Measurements from ENCODE around the gene TNFRSF4. TPM values are rescaled to one million over a fixed set of nuclear protein-coding genes. Genes with fewer than 3 reads are reported as not detected.
A peak's percentile ranks its signal among the peaks of the same experiment; 100 is the strongest.

Gene TNFRSF4
- total and polyA plus RNA-seq, 10 of the 15 experiments (the other 5 are each of a cell fraction or from before 2014, with no cell fraction given): 0.05 to 7.3 (median 2.5) TPM; not detected in 1

DNA sequence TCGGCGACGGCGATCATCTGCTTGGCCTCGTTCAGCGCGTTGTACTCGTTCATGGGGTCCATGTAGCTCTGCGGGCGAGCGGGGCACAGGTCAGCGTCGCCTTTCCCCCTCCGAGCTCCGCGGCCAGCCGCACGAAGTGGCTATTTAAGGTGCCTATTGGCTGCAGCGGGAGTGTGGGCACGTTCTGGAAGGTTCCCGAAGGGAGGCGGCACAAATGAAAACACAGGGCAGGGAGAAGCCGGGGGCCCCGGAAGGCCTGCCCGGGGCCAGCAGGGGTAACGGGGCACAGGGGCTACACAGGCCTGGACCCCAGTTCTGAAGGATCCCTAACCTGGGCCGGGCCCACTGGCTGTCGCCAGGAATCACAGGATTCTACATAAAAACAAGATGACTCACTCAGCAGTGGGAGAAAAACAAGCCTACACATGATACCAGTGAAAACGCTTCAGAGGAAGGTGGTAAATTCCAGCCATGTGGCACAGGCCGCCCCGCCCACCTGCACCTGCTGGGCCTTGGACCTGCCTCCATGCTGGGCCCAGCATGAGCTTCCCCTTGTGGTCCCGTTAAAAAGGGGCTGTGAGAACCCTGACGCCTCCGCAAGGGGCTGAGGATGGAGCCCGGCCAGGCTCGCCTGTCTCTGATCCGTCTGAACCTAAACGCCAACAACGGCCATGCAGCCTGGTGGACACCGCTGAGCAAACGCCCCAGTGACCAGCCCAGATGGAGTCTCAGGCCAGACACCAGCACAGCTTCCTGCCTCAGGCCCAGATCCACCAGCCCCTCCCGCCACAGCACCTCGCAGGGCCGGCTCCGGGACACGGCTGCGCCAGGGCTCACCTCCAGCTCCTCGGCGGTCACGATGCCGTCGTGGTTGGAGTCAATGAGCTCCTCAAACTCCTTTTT is 3.9 kb upstream of the TNFRSF4 start:
- intact Hi-C loops (cut with micrococcal nuclease; ENCODE audit: unreplicated experiment): no loop called here
- WGBS (ENCODE audit: insufficient coverage, insufficient replicate concordance, low lambda C conversion rate, missing lambda C conversion rate): 92% methylated on average over 52 of the region's 52 CpGs
- H3K79me2 ChIP-seq (ENCODE audit: control insufficient read depth, insufficient read depth, low read length): no peaks in the 10 kb centered on the region
- FAIRE-seq (no peak), ATAC-seq (no peak), DNase-seq (ENCODE audit: low read depth, low spot score) (no peak)
- no TSS peak for BruUV-seq (replicated peaks)
- no peak overlapping the region for H2AFZ ChIP-seq (ENCODE audit: control insufficient read depth, low read depth, low read length)
- H3K9me3 ChIP-seq (replicated peaks; ENCODE audit: control insufficient read depth, insufficient read depth, low read length): no peaks in the 10 kb centered on the region; the same call in 2 of the 3 replicates
- peaks cover 26% of the 10 kb centered on the region for H3K4me1 ChIP-seq (ENCODE audit: control insufficient read depth, insufficient read depth, low read length)
- H3K4me2 ChIP-seq (ENCODE audit: control insufficient read depth, insufficient read depth): no peak overlapping the region
- H4K20me1 ChIP-seq (ENCODE audit: control insufficient read depth, insufficient read depth): no peaks in the 10 kb centered on the region
- H3K4me3 ChIP-seq: no peak overlapping the region
- peaks cover 6 to 33% of the 10 kb centered on the region in 2 experiments for H3K36me3 ChIP-seq (ENCODE audit: control insufficient read depth in 2 of 2, insufficient read depth in 2 of 2, low read length in 1 of 2)
- H3K27me3 ChIP-seq (replicated peaks in 1 of 2; ENCODE audit: control insufficient read depth in 2 of 2, insufficient read depth in 2 of 2, low read length in 1 of 2): no peaks in the 10 kb centered on the region
- ChIA-PET RAD21 (ENCODE audit: unreplicated experiment) (no interaction called here), SMC1A (ENCODE audit: uncharacterized antibody, unreplicated experiment) (no interaction called here), POLR2A (no interaction called here), CTCF (no interaction called here)
- in situ Hi-C loops (cut with MboI): no loop called here
- no peak overlapping the region for H3K27ac ChIP-seq (ENCODE audit: control insufficient read depth, insufficient read depth)
- no peak overlapping the region for H3K9ac ChIP-seq (ENCODE audit: control insufficient read depth, insufficient read depth, low read length)
- no peak for TF ChIP-seq CTCF (IDR thresholded peaks at IDR 0.05 in 2 of 3, conservative IDR thresholded peaks at IDR 0.05 in 1 of 3; ENCODE audit: control insufficient read depth in 2 of 3, extremely low read depth in 1 of 3, insufficient read depth in 1 of 3, low read depth in 3 of 3, low read length in 3 of 3)
- TF ChIP-seq RUNX3 (IDR thresholded peaks at IDR 0.05; ENCODE audit: low read length): no peak
- peak in 1 of 2 experiments; percentile 24; a peak in 1 of 4 replicates for TF ChIP-seq SRF (IDR thresholded peaks at IDR 0.05; ENCODE audit: low read depth in 2 of 2, low read length in 2 of 2)
- TF ChIP-seq MLLT1 (IDR thresholded peaks at IDR 0.05): peak; percentile 75
- no peak for TF ChIP-seq FOXM1 (IDR thresholded peaks at IDR 0.05; ENCODE audit: low read depth, low read length)
- TF ChIP-seq ZBTB11 (CRISPR knock-in tag; IDR thresholded peaks at IDR 0.05): no peak
- TF ChIP-seq, protein P1, sequence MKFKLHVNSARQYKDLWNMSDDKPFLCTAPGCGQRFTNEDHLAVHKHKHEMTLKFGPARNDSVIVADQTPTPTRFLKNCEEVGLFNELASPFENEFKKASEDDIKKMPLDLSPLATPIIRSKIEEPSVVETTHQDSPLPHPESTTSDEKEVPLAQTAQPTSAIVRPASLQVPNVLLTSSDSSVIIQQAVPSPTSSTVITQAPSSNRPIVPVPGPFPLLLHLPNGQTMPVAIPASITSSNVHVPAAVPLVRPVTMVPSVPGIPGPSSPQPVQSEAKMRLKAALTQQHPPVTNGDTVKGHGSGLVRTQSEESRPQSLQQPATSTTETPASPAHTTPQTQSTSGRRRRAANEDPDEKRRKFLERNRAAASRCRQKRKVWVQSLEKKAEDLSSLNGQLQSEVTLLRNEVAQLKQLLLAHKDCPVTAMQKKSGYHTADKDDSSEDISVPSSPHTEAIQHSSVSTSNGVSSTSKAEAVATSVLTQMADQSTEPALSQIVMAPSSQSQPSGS (IDR thresholded peaks at IDR 0.05; ENCODE audit: low read length): no peak
- TF ChIP-seq STAT1 (conservative IDR thresholded peaks at IDR 0.05): no peak
- no peak for TF ChIP-seq CHD2 (IDR thresholded peaks at IDR 0.05; ENCODE audit: borderline replicate concordance, low read depth, low read length)
- no peak for TF ChIP-seq GABPA (IDR thresholded peaks at IDR 0.05; ENCODE audit: low read depth)
- no peak for TF ChIP-seq BCLAF1 (IDR thresholded peaks at IDR 0.05)
